Fibroblast of lung (primary cell): ENCODE results near the gene MAGEA11.

Experiments
- CTCF ChIP-seq, 2 donors: IDR thresholded peaks in 1 of 2; conservative IDR thresholded peaks in 1 of 2; 1 replicate in 1 of 2; 2 replicates in 1 of 2; pipeline ENCODE4 v1.5.1; 2011 to 2012; ENCODE audit warnings: low read length in 2 of 2, control low read depth in 1 of 2, inconsistent platforms in 1 of 2, low read depth in 1 of 2, mild to moderate bottlenecking in 1 of 2
- EZH2 ChIP-seq: IDR thresholded peaks from 2 replicates; pipeline ENCODE4 v1.5.1; 2012; ENCODE audit warnings: low read length, control low read depth, mild to moderate bottlenecking; ENCODE audit errors: missing control alignments

- TF ChIP-seq CTCF (conservative IDR thresholded peaks at IDR 0.05 in 1 of 2, IDR thresholded peaks at IDR 0.05 in 1 of 2; ENCODE audit: low read depth in 1 of 2, low read length in 2 of 2), result no peak
- no peak for TF ChIP-seq EZH2
Observed at GRCh38 chrX:149718757-149719156, 6.9 kb downstream of the MAGEA11 start.
